ENCODE measurements around the gene NXN. TPM values are rescaled to one million over a fixed set of nuclear protein-coding genes. Genes with fewer than 3 reads are reported as not detected.

The NXN gene
- total RNA-seq, 1 donor: 124 TPM

DNA sequence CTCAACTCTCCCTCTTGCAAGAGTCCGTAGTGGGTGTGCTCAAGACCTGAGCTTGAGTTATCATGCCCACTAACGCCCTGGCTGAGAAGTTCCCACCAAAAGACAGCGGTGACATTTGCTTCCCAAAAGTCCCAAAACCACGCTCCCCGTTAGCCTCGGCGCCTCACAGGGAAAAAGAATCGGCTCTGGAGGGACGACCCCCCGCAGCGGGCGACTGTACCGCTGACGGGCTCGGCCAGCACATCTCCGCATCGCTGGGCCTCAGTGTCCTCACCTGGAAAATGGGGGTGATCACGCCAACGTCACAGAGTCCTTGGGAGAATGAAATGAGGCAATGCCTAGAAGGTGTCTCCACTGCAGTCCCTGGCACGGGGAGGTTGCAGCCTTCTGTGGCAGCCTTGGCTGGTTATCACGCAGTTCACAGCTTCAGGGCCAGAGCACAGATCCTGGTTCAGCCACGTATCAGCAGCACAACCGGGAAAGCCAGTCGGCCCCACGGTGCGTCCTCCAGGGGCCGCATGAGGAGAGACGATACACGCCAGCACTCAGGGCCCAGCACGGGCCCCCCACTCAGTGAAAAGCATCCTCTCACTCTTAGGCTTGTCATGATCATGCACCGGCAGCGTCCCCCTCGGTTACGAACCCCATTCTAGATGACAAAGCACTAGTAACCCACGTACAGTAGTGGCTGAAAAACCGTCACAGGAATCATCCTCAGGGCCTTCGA, 32.9 kb downstream of the NXN start:
- no peak for DNase-seq (ENCODE audit: low read depth)
- no peak overlapping the region for H3K4me3 ChIP-seq (ENCODE audit: low read depth, low read length)
- TF ChIP-seq, protein P1, sequence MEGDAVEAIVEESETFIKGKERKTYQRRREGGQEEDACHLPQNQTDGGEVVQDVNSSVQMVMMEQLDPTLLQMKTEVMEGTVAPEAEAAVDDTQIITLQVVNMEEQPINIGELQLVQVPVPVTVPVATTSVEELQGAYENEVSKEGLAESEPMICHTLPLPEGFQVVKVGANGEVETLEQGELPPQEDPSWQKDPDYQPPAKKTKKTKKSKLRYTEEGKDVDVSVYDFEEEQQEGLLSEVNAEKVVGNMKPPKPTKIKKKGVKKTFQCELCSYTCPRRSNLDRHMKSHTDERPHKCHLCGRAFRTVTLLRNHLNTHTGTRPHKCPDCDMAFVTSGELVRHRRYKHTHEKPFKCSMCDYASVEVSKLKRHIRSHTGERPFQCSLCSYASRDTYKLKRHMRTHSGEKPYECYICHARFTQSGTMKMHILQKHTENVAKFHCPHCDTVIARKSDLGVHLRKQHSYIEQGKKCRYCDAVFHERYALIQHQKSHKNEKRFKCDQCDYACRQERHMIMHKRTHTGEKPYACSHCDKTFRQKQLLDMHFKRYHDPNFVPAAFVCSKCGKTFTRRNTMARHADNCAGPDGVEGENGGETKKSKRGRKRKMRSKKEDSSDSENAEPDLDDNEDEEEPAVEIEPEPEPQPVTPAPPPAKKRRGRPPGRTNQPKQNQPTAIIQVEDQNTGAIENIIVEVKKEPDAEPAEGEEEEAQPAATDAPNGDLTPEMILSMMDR (IDR thresholded peaks at IDR 0.05; ENCODE audit: insufficient read depth, low read depth, low read length): no peak

DNA sequence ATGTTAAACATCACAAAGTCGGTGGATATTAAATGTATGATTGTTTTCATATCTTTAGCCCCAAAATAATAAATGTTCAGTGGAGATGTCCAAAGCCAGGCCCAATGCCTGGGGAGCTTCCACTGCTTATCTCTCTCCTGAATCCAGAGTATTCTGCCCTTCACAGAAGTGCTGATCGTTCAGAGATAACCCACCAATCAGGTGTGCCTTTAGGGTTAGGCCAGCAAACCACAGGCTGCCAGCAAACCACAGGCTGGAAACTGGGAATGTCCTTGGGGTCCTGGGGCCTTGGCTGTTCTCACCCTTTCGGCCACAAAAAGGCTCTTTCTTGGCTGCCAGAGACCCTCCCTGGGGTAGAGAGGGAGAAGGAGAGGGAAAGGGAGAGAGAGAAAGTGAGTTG, 33.9 kb downstream of the NXN start:
- no peak overlapping the region for H3K4me3 ChIP-seq (ENCODE audit: low read depth, low read length)
- TF ChIP-seq, protein P1 (IDR thresholded peaks at IDR 0.05; ENCODE audit: insufficient read depth, low read depth, low read length): no peak
- no peak for DNase-seq (ENCODE audit: low read depth)

DNA sequence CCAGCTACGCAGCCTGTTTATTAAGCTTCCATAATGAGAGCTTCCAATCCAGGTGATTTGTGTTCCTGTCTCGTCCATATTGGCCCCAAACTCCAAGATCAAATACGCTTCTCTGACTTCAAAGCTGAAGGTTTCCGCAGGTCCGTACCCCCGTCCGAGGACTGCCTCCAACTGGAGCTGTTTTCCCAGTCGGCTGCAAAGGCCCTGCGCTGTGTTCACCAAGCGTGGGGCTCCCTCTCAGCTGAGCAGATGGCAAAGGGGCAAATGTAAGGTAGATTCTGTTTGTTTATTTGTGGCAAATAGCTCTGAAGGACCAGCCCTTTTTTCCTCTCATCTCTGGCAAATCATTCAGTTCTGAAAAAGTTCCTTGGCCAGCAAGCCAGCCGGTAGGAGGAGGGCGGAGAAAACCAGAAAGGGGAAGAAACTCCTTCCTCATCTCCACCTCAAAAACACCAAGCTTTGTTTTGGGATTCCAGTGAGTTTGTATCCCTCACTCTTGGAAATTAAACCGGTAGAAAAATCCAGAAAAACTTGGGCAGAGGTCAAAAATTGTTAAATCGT, 35.2 kb downstream of the NXN start:
- TF ChIP-seq, protein P1 (IDR thresholded peaks at IDR 0.05; ENCODE audit: insufficient read depth, low read depth, low read length): no peak
- H3K4me3 ChIP-seq (ENCODE audit: low read depth, low read length): no peak overlapping the region
- DNase-seq (ENCODE audit: low read depth): no peak

DNA sequence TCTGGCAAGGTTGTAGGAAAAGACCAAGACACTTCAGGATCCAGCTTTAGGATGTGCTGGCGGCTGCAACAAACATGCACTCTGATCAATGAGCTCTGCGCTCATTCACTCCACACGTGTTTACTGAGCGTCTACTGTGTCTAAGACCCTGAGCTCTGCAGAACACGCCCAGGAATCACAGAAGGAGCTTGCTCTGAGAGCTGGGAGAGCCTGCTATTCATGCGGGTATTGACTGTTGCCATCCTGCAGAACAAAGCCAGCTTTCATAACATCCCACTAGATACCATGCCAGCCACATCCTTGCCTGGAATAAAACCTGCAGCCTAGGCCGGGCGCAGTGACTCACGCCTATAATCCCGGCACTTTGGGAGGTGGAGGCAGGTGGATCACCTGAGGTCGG, 44.1 kb downstream of the NXN start:
- no peak overlapping the region for H3K4me3 ChIP-seq (ENCODE audit: low read depth, low read length)
- TF ChIP-seq, protein P1 (IDR thresholded peaks at IDR 0.05; ENCODE audit: insufficient read depth, low read depth, low read length): no peak
- no peak for DNase-seq (ENCODE audit: low read depth)

DNA sequence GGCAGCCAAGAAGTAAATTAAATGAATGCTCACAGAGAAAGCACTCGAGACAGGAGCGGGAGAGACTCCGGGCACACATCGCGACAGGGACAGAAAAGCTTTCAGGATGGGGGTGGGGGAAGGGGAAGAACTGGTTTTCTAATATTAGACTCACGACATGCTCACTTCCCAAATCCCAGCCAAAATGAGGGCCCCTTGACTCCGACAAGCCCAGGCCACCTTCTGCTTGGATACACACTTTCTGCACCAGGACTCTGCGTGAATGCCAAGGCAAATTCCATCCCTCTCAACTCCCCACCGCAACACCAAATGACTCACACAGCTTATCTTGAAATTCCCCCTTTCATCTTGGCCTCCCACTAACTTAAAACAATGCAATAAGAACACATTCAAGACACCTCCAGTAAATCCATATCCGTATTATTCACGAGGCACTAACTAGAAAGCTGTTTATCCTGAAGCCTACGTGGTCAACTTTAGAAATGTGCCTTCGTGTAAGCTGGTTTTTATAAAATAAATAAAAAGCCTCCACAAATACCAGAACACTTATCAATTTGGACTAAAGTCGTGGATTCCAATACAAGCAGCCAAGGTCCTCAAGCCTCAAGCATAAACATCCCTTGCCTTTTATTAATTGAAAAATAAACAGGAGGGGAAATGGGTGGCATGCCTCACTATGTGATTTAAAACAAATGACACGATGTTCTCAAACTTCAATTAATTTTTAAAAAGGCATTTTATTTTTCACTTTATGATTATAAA, 46.1 kb downstream of the NXN start:
- DNase-seq (ENCODE audit: low read depth): peak; percentile 96
- TF ChIP-seq, protein P1 (IDR thresholded peaks at IDR 0.05; ENCODE audit: insufficient read depth, low read depth, low read length): no peak
- H3K4me3 ChIP-seq (ENCODE audit: low read depth, low read length): no peak overlapping the region

DNA sequence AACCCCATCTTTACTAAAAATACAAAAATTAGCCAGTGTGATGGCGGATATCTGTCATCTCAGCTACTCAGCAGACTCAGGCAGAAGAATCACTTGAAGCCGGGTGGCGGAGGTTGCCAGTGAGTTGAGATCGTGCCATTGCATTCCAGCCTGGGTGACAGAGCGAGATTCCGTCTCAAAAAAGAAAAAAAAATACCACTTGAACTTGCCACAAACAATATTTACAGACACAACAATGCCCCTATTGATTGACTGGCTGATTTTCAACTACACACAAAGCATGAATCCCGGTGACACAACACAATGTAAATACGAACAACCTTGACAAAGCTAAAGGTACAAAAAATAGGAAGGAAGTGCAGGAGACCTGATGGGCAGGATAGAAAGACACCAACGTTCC, 49.3 kb downstream of the NXN start:
- H3K4me3 ChIP-seq (ENCODE audit: low read depth, low read length): no peak overlapping the region
- TF ChIP-seq, protein P1 (IDR thresholded peaks at IDR 0.05; ENCODE audit: insufficient read depth, low read depth, low read length): no peak
- no peak for DNase-seq (ENCODE audit: low read depth)

Measured in fibroblast of villous mesenchyme (primary cell).